HepG2 (cell line): ENCODE data around the gene TMEM139. TPM values are rescaled to one million over a fixed set of nuclear protein-coding genes. Genes with fewer than 3 reads are reported as not detected.

Source experiments
- ATAC-seq: fragments of 200-7000 bp; cut with Tn5 transposase; 3 replicates; pipeline ENCODE4 v1.9.1; 2020; ENCODE audit warnings: mild to moderate bottlenecking, moderate library complexity
- BruUV-seq: library from RNA; stranded (reverse); fragments of 400-500 nt; replicated peaks from 2 replicates; lab custom pipeline; 2021; lab: Mats Ljungman, UMichigan
- CTCF ChIA-PET: fragments of 300-600 bp; formaldehyde crosslinking; extraction: SDS; loops from one replicate; lab custom pipeline; 2021; ENCODE audit warnings: low total read pairs, inconsistent platforms, low intra/inter-chr PET ratio; lab: Yijun Ruan, JAX
- POLR2A ChIA-PET: fragments of 350-600 bp; sonication (Branson Sonifier 250); formaldehyde crosslinking; loops from one replicate; lab custom pipeline; 2020; ENCODE audit warnings: antibody characterized with exemption, inconsistent platforms; lab: Yijun Ruan, JAX
- DNase-seq: peaks from one replicate; pipeline ENCODE4 v3.0.0-alpha.2; 2015; ENCODE audit warnings: low spot score
- FAIRE-seq: peaks from 3 replicates; lab custom pipeline; 2011; peaks lifted over from hg19 to GRCh38; lab: Jason Lieb, UNC
- H2AFZ ChIP-seq: one replicate; pipeline ENCODE4 v1.6.1; 2011; ENCODE audit warnings: low read length, inconsistent platforms
- H3K27ac ChIP-seq: fragments of 300-600 bp; 3 replicates; pipeline ENCODE4 v1.8.0; 2011; ENCODE audit warnings: mixed run types, mild to moderate bottlenecking, mixed read lengths, low read length, inconsistent platforms; ENCODE audit not compliant: insufficient read depth; ENCODE audit errors: extremely low read length
- H3K27me3 ChIP-seq, 2 experiments: fragments of 200-600 bp in 1 of 2; 2 replicates in 1 of 2; 3 replicates in 1 of 2; pipeline versions ENCODE4 v1.6.0 to v1.8.0; 2011; ENCODE audit warnings: low read length in 2 of 2, mild to moderate bottlenecking in 2 of 2, moderate library complexity in 2 of 2, inconsistent platforms in 1 of 2; ENCODE audit not compliant: insufficient read depth in 2 of 2, control insufficient read depth in 1 of 2
- H3K36me3 ChIP-seq, 2 experiments: fragments of 200-600 bp in 1 of 2; replicated peaks in 1 of 2; 2 replicates in 1 of 2; 3 replicates in 1 of 2; pipeline versions ENCODE4 v1.5.1 to v1.8.0; 2011; ENCODE audit warnings: low read length in 2 of 2, inconsistent platforms in 1 of 2; ENCODE audit not compliant: insufficient read depth in 2 of 2, control insufficient read depth in 1 of 2
- H3K4me1 ChIP-seq: 2 replicates; pipeline ENCODE4 v1.5.1; 2012; ENCODE audit warnings: low read length, inconsistent platforms; ENCODE audit not compliant: insufficient read depth
- H3K4me2 ChIP-seq: 2 replicates; pipeline ENCODE4 v1.6.0; 2011; ENCODE audit warnings: low read depth, low read length, inconsistent platforms
- H3K4me3 ChIP-seq, 3 experiments: fragments of 200-600 bp in 1 of 3; sonication (generic), shearing (Covaris generic) in 1 of 3; replicated peaks in 1 of 3; 2 replicates each; pipeline ENCODE4 v1.5.1; 2011 to 2016; ENCODE audit warnings: low read length in 3 of 3, inconsistent platforms in 2 of 3, low read depth in 2 of 3, mild to moderate bottlenecking in 2 of 3, control low read depth in 1 of 3, mixed read lengths in 1 of 3; ENCODE audit not compliant: insufficient read depth in 1 of 3
- H3K79me2 ChIP-seq: one replicate; pipeline ENCODE4 v1.6.1; 2011; ENCODE audit warnings: low read length, inconsistent platforms; ENCODE audit not compliant: insufficient read depth
- H3K9ac ChIP-seq: 2 replicates; pipeline ENCODE4 v1.6.0; 2011; ENCODE audit warnings: mild to moderate bottlenecking, low read depth, low read length, inconsistent platforms; ENCODE audit not compliant: insufficient read depth
- H3K9me3 ChIP-seq: 2 replicates; pipeline ENCODE4 v1.5.1; 2012; ENCODE audit warnings: mild to moderate bottlenecking, low read length
- H4K20me1 ChIP-seq: 2 replicates; pipeline ENCODE4 v1.6.0; 2011; ENCODE audit warnings: inconsistent platforms, mild to moderate bottlenecking, low read length, moderate library complexity; ENCODE audit not compliant: insufficient read depth
- CEBPG ChIP-seq: IDR thresholded peaks from 2 replicates; pipeline ENCODE4 v1.6.1; 2016
- CENPX ChIP-seq: sonication (generic); formaldehyde crosslinking; IDR thresholded peaks from 2 replicates; pipeline ENCODE4 v1.9.0; 2021; ENCODE audit warnings: mild to moderate bottlenecking, missing genetic modification reagents, moderate library complexity
- DRAP1 ChIP-seq: IDR thresholded peaks from 2 replicates; pipeline ENCODE4 v1.6.1; 2016; ENCODE audit warnings: missing genetic modification reagents, missing compliant biosample characterization
- ESRRA ChIP-seq: sonication (generic); formaldehyde crosslinking; IDR thresholded peaks from 2 replicates; pipeline ENCODE4 v1.5.1; 2020; ENCODE audit warnings: mild to moderate bottlenecking, low read depth, missing genetic modification reagents
- HHEX ChIP-seq: IDR thresholded peaks from 2 replicates; pipeline ENCODE4 v1.6.1; 2016; ENCODE audit warnings: control low read depth
- KMT2A ChIP-seq: sonication (generic); formaldehyde crosslinking; IDR thresholded peaks from 2 replicates; pipeline ENCODE4 v1.4.0; 2020; ENCODE audit warnings: missing genetic modification reagents
- PBX3 ChIP-seq: sonication (generic); formaldehyde crosslinking; IDR thresholded peaks from 2 replicates; pipeline ENCODE4 v1.8.1; 2023; ENCODE audit warnings: missing genetic modification reagents, inconsistent platforms, borderline replicate concordance
- PHF21A ChIP-seq: sonication (generic); formaldehyde crosslinking; IDR thresholded peaks from 2 replicates; pipeline ENCODE4 v1.5.0; 2020; ENCODE audit warnings: mild to moderate bottlenecking, missing genetic modification reagents
- REXO4 ChIP-seq: sonication (generic); formaldehyde crosslinking; IDR thresholded peaks from 2 replicates; pipeline ENCODE4 v1.8.0; 2022; ENCODE audit warnings: missing genetic modification reagents, mild to moderate bottlenecking, borderline replicate concordance
- SP140L ChIP-seq: sonication (generic); formaldehyde crosslinking; IDR thresholded peaks from 2 replicates; pipeline ENCODE4 v1.4.0; 2020; ENCODE audit warnings: missing genetic modification reagents, borderline replicate concordance
- TOE1 ChIP-seq: sonication (generic); formaldehyde crosslinking; IDR thresholded peaks from 2 replicates; pipeline ENCODE4 v1.4.0; 2020; ENCODE audit warnings: mild to moderate bottlenecking, missing genetic modification reagents
- U2AF2 ChIP-seq: fragments of 200-400 bp; formaldehyde crosslinking; IDR thresholded peaks from 2 replicates; pipeline ENCODE4 v1.6.1; 2017; ENCODE audit warnings: low read depth, mild to moderate bottlenecking, low read length
- ZBTB49 ChIP-seq: sonication (generic); formaldehyde crosslinking; IDR thresholded peaks from 2 replicates; pipeline ENCODE4 v1.4.0; 2020; ENCODE audit warnings: missing genetic modification reagents, borderline replicate concordance
- ZNF225 ChIP-seq: sonication (generic); formaldehyde crosslinking; IDR thresholded peaks from 2 replicates; pipeline ENCODE4 v1.4.0; 2020; ENCODE audit warnings: mild to moderate bottlenecking, missing genetic modification reagents
- ZNF24 ChIP-seq: fragments of 450-650 bp; IDR thresholded peaks from 2 replicates; pipeline ENCODE4 v1.6.1; 2017; ENCODE audit warnings: antibody characterized with exemption, mild to moderate bottlenecking
- ZNF280B ChIP-seq: sonication (generic); formaldehyde crosslinking; IDR thresholded peaks from 2 replicates; pipeline ENCODE4 v1.5.0; 2020; ENCODE audit warnings: missing genetic modification reagents, mild to moderate bottlenecking, borderline replicate concordance
- ZNF564 ChIP-seq: sonication (generic); formaldehyde crosslinking; IDR thresholded peaks from 2 replicates; pipeline ENCODE4 v1.8.1; 2023; ENCODE audit warnings: mild to moderate bottlenecking, missing genetic modification reagents
- ZSCAN25 ChIP-seq: sonication (generic); formaldehyde crosslinking; IDR thresholded peaks from 2 replicates; pipeline ENCODE4 v1.8.0; 2022; ENCODE audit warnings: mild to moderate bottlenecking, missing genetic modification reagents
- WGBS: methylation state at CpG from one replicate; pipeline ENCODE4 v1.1.6; 2017; ENCODE audit warnings: low lambda C conversion rate; 5-methylcytosine and 5-hydroxymethylcytosine counted together
- in situ Hi-C: cut with HindIII; loops from 2 replicates; pipeline ENCODE4 v1.10.0; 2017; ENCODE audit warnings: low pct_unique_long_range_greater_than_20kb; ENCODE audit not compliant: extremely low pct_ligation_motif_present
- intact Hi-C: fragments of 100-400 bp; cut with micrococcal nuclease; formaldehyde crosslinking; loops from one replicate; pipeline ENCODE4 v1.10.0; 2022; ENCODE audit not compliant: unreplicated experiment
- polyA plus RNA-seq, 8 experiments: library from polyadenylated mRNA; depleted of rRNA in 3 of 8; stranded (reverse) in 7 of 8; unstranded in 1 of 8; fragments of >200 nt; fragmentation: Illumina TruSeq in 4 of 8; extraction: Trizol in 4 of 8; gene quantifications; 2 replicates each; pipeline versions ENCODE4 v1.2.1 to v1.2.3, GENCODE V29; 2011 to 2016; ENCODE audit warnings: low read depth in 4 of 8, missing spikeins in 1 of 8, mixed read lengths in 1 of 8; ENCODE audit not compliant: insufficient read depth in 1 of 8
- total RNA-seq, 5 experiments: library from RNA; depleted of rRNA; stranded (reverse); fragments of >200 nt; fragmentation: Illumina TruSeq; extraction: Trizol; gene quantifications; 2 replicates each; pipeline ENCODE4 v1.2.3, GENCODE V29; 2016; ENCODE audit warnings: low read depth in 1 of 5

The TMEM139 gene
- total and polyA plus RNA-seq, 2 of the 13 experiments (the other 11 are each of a cell fraction or from before 2014, with no cell fraction given): 7.9 to 14.0 TPM

GRCh38 chr7:143245123-143245522, 39.6 kb upstream of the TMEM139 start:
- H3K79me2 ChIP-seq: no peaks in the 10 kb centered on the region
- in situ Hi-C loops: no loop called here
- H3K27ac ChIP-seq: no peak overlapping the region
- no peaks in the 10 kb centered on the region for H3K9me3 ChIP-seq
- TF ChIP-seq CENPX (CRISPR knock-in tag): no peak
- TF ChIP-seq ZNF24: no peak
- TF ChIP-seq ZNF564 (CRISPR knock-in tag): no peak
- no peak for TF ChIP-seq PBX3 (CRISPR knock-in tag)
- no peak for TF ChIP-seq U2AF2
- no peak for TF ChIP-seq ZNF225
- no peak for TF ChIP-seq ZSCAN25
- TF ChIP-seq PHF21A (CRISPR knock-in tag): no peak
- no peak for TF ChIP-seq CEBPG (CRISPR knock-in tag)
- TF ChIP-seq ESRRA (CRISPR knock-in tag): no peak
- TF ChIP-seq DRAP1 (CRISPR knock-in tag): no peak
- no peak for TF ChIP-seq TOE1
- TF ChIP-seq KMT2A: no peak
- no peak for TF ChIP-seq SP140L (CRISPR knock-in tag)
- TF ChIP-seq HHEX (CRISPR knock-in tag): no peak
- no peak for TF ChIP-seq REXO4 (CRISPR knock-in tag)
- TF ChIP-seq ZNF280B (CRISPR knock-in tag): no peak
- no peak for TF ChIP-seq ZBTB49 (CRISPR knock-in tag)
- H3K4me2 ChIP-seq: no peak overlapping the region
- no peak for FAIRE-seq
- DNase-seq: no peak
- ATAC-seq: no peak
- H2AFZ ChIP-seq: no peak overlapping the region
- no peaks in the 10 kb centered on the region for H3K36me3 ChIP-seq
- H3K4me3 ChIP-seq: no peak overlapping the region
- peaks cover 39% of the 10 kb centered on the region for H3K4me1 ChIP-seq
- H4K20me1 ChIP-seq: no peaks in the 10 kb centered on the region
- ChIA-PET POLR2A (interaction anchor here (1.2 kb wide), 1 partner anchor 18 kb away, joined by 7 read pairs; the partner anchor contains the start of gene GSTK1), CTCF (no interaction called here)
- WGBS: under 1% methylated on average over 3 of the region's 3 CpGs
- H3K27me3 ChIP-seq: no peaks in the 10 kb centered on the region
- BruUV-seq: no TSS peak
- H3K9ac ChIP-seq: no peak overlapping the region
- intact Hi-C loops: no loop called here
